Left renal pelvis (tissue), 4 donors: ENCODE data around the gene GLI2. TPM values are rescaled to one million over a fixed set of nuclear protein-coding genes. Genes with fewer than 3 reads are reported as not detected.

Experiments used
- DNase-seq, 4 donors: peaks; one replicate each; pipeline ENCODE4 v3.0.0-alpha.2; 2013; ENCODE audit warnings: low read depth in 4 of 4, low spot score in 3 of 4
- polyA plus RNA-seq, 4 donors: library from polyadenylated mRNA; unstranded; fragments of 120-200 nt; gene quantifications; one replicate each; pipeline ENCODE4 v1.2.1, GENCODE V29; 2013; ENCODE audit not compliant: insufficient read length in 4 of 4

GLI2 gene
- polyA plus RNA-seq, 4 donors = 8.0 to 34.8 (median 10.7) TPM

DNA sequence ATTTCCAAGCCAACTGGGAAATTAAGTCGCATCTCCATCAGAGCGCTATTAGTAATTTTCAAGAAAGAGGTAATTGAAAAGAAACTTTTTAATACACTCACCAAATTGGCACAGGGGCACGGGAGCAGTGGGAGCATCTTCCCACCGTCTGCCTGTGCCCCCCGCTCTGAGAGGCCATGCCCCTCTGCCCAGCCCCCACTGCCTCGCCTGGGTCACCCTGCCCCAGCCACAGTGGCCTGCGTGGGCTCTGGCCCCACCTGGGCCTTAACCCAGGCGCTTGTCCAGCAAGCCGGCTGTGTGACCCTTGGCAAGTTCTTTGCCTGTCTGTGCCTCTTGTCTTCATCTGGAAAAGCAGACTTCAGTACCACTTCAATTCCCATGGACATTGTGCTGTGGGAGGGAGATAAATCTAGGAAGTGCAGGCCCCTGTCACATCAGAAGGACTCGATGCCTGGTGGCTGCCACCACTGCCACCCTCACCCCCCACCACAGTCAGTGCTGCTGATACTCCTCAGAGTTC is 31.9 kb downstream of the GLI2 start:
- DNase-seq = no peak

DNA sequence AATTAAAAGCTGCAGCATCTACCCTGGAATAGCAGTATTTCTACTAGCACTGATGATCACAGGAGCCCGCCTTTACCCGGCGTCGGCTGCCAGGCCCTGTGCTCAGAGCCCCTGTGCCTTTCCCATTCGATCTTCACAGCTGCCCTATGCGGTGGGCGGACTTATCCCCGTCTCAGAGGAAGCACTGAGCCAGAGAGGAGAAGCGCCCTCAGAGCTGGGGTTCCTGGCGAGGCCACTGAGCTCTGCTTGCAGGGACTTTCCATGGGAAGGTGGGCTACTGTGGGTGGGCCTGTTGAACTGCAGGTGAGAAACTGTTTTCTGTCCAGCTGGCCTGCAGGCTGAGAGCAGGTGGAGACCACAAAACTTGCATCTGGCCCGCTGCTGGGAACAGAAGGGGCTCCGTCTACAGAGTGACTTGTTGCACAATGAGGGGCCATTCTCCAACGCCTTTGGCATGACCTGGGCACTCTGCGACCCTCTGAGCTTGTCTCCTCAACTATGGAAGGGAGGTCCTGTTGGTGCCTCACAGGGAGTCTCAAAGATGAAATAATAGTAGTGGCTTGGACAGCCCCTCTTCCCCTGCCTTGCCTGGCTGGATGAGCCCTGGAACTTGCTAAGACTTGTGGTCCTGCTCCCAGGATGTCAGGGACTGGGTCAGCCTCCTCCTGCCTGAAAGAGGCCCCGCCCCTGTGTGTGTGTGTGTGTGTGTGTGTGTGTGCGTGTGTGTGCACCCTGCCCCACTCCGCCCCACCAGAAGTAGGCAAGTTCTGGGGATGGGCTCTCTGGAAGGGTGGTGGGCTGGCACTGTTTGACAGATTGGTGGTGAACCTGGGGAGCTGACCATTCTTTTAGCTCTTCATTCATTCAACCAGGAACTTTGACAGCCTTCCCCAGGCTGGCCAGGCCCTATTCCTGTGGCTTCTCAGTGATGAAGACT is 32.7 kb downstream of the GLI2 start:
- no peak for DNase-seq

DNA sequence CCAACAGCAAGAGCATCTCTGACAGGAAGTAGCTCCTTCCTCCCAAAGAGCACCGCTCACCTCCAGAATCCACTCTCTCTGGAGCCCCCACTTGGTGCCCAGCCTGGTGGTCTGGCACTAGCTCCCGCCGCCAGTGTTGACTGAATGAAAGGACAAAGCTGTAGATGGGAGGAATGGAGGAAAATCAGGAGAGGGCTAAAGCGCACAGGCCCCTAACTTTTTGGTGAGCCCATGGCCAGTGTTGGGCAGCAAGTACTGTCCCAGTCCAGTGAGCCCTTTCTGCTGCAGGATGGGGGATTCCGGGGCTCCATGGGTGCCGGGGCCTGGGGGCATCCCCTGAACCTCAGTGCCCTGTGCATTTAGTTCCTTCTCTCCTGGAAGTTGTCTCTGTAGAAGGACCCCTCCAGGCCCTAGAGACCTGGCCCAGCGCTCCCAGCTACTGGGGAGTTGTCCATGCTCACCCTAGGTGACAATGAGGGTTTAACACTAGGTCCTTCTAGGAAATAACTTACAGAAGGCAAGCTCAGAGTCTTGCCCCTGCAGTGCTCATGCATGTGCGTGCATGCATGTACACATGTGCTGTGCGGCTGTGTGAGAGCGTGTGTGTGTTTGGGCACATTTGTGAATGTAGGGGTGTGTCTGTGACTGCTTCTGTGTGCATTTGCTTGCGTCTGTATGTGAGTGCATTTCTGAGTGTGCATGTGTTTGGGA is 33.6 kb downstream of the GLI2 start:
- no peak for DNase-seq

DNA sequence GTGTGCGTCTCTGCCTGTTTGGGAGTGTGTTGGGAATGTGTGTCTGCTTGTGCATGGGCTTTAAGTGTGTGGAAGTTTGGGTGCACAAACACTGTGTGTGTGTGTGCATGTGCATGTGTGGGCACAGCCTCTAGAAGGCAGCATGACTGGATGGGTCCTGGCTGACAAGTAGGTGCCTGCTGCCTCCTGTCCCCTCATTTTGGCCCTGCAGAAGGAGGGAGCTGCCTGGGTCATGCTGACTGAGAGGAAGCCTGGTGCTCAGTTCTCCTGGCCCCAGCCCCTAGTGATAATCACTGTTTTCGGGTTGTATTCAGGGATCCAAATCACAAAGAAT is 34.1 kb downstream of the GLI2 start:
- no peak for DNase-seq

DNA sequence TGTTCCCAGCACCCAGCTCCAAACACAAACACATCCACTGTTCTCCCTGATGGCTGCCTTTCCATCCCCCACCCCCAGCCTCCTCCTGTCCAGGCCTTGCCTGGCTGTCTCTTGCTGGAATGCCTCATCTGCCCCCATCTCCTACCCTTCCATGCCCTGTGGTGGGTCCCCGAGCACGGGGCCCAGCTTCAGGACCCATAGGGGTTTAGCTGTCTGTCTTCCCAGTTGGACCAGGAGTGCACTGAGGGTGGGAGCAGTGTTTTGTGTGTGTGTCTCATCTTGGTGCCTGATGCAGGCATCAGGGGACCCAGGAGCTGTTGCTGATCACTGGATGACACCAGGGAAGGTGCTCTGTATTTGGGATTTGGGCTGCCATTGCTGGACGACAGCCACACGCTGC is 34.5 kb downstream of the GLI2 start:
- DNase-seq = no peak

DNA sequence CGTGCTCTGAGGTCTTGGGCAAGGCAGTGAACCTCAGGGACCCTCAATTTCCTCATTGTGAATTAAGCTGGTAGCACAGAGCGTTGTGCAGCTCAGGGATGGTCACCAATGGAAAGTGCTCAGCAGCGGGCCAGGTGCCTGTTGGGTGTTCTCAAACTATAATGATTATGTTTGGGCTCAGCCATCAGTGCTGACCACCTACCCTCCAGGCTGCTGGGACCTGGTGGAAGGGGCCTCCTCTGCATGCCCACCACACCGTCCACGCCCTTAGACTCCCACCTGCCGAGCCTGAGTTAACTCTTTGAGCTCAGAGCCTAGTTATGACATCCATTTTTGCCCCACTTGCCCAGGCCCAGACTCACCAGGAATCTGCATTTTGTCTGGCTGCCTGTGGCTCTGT is 35.0 kb downstream of the GLI2 start:
- no peak for DNase-seq

DNA sequence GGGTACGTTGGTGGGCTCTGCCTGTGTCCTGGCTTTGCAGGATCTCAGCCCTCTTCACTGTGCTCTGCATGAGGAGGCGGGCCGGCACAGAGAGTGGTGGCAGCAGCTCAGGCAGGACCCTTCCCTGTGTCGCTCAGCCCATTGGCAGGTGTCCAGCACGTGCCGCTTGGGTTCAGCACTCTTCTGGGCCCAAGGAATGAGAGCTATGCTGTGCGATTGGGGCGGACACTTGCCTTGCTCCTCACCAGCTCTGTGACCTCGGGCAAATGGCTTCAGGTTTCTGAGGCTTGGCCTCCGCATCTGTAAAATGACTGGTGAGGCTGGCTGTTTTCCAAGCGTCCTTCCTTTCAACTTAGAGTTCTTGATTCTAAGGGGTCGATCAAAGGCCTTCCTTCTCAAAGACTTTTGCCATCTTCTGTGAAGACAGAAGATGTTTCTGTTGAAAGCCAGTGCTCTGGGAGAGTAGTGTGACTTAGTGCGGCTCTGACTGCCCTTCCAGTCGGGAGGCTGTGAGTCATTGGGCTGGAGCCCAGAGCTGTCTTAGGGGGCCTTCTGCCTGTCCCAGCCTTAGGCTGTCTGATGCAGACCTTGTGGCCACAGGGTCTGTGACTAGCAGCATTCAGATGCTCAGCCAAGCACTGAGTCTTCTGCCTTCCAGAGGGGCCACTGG is 35.6 kb downstream of the GLI2 start:
- DNase-seq = no peak

DNA sequence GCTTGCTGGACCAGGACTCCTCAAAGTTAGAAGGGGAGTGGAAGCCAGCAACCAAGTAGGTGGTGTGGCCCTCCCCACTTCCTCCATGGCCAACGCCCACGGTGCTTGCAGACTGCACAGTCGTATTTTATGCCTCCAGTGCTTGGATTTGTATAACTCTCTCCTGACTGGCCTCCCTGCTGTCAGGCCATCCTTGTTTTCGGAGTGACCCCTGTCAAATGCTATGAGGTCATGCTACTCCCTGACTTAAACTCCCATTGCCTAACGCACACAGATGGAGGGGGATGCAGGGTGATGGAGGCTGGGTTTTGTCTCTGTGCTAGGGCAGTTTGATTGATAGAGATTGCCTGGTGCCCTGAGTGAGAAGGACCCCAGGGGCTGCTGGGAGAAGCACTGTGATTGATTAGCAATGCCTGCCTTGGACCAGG is 36.1 kb downstream of the GLI2 start:
- DNase-seq = no peak

DNA sequence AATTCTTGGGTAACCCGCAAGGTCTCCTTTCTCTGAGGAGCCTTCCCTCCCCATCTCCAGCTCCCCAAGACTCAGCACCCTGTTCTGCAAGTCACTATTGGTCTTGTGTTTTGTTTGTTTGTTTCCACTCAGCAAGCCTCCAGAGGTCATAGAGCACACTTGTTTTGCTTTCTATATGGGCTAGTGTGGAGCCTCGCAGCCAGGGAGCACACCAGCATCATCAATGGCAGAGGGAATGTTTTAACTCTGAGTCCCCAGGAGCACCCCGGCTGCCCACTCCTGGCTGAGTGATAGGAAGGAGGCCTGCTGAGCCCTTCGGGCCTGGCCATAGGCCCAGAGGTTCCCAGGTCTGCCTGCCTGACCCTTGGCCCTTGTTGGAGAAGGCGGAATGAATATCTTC is 36.6 kb downstream of the GLI2 start:
- DNase-seq = no peak

DNA sequence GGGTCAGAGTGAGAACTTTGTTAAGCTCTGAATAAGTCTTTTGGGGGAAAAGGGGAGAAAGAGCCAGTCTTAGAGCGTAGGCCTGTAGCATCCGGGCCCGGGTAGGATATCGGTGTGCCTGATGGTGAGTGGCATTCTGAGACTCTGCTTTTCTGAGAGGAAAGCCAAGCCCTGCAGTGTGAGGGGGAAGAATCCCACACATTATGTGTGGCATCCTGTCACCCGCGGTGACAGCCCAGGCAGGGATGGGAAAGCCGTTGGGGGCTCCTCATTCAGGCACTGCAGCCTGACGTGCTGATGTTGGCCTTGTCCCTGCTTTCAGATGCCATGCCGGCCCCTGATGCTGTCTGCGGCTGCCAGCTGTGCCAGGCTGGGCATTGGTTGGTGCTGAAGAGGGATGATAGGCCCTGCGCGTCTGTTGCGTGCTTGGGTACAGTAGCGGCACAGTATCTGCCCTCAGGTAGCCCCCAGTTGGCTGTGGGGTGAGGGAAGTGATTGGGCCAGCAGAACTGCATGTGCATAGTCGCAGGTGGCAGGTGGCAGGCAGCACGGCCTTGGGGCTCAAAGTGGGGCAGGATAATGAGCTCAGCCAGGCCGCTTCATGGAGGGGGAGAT is 37.6 kb downstream of the GLI2 start:
- no peak for DNase-seq

DNA sequence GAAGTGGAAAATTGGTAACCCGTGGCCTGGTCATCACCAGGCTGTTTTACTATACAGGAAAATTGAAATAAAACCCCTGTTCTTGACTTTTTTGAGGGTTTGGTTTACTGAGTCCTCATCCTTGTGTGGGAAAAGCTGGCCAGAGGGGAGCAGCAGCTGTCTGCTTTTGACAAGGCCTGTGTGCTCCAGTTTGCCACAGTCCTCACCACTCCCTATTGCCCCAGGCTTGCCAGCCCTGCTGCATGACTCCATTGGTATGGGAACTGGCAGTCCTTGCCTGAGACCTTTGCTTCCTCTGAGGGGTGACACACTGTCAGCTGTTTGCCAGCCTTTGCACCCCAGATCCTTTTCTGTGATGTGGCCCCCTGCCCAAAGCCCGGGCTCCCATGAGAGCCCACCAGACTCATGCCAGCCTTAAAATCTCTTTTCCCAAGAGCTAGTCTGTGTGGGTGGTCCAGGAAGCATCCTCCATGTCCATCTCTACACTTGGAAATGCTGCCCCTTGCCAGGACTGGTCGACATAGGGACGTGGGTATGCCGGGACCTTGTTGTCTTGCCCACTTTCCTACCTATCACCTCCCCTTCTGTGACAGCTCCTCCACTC is 39.0 kb downstream of the GLI2 start:
- DNase-seq = no peak

DNA sequence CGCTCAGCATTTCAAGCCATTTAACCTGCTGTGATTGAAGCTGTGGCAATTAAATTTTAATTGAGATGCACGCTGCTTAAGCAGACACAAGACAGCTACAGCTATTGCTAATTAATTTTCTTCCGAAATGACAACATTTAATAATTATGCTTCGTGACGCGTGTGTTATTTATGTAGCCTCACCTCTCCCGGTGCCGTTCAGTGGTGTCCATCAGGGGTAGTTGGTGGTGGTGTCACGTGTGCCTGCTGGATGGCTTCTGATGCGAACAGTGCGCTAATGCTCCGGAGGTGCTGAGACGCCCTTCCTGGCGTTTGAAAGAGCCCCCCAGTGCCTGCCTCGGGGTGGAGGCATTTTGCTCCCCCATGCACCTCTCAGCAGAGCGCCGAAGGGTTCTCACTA is 39.5 kb downstream of the GLI2 start:
- no peak for DNase-seq

DNA sequence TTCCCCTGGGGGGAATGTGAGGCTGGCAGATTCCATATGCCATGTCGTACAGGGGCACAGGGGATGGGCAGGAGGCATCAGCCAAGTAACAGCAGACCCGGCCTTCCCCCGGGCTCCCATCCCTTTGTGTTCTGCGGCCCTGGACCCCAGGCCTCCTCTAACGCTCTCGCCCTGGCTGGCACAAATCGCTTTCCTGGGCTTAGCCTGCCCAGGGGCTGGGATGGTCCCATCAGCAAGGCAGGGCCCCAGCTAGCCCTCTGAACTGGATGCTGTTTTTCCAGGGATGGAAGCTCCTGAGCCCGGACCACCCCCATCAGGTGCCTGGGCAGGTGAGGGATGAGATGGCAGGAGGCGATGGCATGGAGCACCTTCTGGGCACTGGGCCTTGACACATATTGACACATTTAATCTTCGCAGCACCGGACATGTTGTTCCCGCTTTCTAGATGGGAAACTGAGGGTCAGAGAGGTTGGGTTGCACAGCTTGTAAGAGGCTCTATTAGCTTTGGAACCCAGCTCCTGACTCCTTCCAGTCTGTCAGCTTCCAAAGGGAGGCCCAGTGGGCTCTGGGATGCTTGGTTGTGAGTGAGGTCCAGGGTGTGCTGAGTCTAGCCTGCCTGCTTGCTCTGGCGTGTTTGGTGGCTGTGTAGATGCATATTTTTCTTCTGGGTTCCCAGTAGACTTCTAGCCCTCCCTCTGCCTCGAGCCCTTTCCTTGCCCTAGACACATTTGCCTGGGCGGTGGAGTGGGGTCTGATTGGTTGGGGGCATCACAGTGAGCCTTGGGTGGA is 40.3 kb downstream of the GLI2 start:
- DNase-seq = no peak

DNA sequence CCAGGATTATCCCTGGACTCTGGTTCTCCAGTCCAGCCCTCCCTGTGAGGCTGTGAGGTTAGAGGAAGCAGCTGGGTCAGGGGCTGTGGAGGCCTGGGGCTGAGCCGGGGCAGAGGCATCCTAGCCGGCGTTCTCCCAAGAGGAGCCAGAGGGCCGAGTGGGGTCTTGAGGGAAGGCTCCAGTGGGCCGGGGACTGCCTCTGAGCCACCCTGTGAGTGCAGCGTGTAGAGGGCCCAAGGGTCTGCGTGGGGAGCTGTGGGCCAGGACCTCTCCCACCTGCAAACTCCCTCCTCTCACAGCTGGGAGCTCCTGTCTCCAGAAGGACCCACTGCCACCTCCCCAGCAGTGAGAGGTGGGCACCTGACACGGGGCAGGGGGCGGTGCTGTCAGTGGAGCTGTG is 41.0 kb downstream of the GLI2 start:
- no peak for DNase-seq

DNA sequence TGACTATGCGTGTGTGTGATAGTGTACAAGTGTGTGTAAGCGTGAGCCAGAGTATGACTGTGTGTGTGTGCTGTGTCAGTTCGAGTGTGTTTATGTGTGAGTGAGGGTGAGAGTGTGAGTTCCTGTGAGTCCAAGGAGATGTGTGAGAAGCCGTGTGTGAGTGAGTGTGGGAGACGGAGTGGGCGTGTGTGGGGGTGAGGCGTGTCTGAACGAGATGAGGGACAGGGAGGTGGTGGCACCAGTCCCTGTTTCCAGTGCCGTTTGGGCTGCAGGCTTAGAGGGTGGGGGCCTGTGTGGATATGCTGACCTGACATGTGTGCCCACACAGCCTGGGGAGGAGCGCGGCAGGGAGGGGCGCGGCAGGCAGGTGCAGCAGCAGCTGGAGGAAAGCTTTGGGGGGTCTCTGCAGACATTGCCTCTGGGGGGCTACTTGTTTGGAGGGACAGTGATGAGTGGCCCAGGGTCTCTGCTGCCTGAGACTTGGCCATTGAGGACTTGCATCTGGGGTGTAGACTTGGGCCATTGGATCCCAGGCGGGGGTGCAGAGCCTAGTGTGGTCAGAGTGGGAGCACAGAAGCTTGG is 41.6 kb downstream of the GLI2 start:
- DNase-seq = no peak

DNA sequence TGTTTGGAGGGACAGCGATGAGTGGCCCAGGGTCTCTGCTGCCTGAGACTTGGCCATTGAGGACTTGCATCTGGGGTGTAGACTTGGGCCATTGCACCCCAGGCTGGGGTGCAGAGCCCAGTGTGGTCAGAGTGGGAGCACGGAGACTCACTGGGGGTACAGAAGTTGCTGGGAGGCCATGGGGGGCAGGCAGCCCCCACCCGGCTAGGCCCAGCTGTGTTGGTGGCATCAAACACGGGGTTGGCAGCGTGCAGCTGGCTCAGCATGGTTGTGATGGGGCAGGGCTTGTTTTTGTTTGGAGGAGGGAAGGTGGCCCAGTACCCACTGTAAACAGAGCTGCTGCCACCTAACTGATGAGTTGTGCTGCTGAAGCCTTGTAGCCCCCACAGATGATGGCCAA is 42.1 kb downstream of the GLI2 start:
- no peak for DNase-seq

DNA sequence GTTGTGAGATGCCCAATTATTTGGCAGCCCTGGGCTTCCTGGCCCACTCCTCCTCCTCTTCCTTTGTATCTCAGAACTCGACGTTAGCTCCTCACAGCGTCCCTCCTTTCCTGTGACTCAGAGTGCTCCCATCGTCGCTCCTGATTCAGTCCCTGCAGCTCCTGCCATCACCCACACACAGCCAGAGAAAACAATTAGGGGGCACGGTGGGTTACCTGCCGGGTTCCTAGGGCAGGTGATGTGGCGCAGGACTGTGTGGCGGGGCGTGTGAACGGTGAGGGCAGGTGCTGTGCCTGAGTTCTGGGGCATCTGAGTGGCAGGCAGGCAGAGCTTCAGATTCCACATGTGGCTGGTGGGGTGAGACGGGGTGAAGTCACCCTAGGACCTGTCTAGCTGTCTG is 42.6 kb downstream of the GLI2 start:
- no peak for DNase-seq

DNA sequence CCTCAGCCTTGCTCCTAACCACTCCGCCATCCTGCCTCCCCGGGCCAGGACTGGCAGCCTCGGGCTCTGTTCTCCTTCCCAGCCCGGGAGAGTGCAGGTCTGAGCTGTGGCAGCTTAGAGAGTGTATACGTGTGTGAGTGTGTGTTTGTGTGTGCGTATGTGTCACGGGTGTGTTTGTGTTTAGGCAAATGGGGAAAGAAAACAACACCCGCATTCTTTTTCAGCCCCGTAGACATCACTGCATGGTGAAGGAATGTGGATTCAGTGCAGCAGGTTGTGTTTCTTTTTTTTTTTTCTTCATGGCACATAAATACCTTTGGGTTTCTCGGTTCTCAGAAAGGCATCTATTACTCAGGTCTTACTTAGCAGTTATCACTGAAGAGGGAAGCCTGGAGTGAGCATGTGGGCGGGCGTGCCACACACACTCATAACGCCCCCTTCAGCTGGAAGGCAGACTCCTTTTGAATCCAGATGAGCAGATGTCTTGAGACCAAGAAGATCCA is 44.2 kb downstream of the GLI2 start:
- DNase-seq = no peak

DNA sequence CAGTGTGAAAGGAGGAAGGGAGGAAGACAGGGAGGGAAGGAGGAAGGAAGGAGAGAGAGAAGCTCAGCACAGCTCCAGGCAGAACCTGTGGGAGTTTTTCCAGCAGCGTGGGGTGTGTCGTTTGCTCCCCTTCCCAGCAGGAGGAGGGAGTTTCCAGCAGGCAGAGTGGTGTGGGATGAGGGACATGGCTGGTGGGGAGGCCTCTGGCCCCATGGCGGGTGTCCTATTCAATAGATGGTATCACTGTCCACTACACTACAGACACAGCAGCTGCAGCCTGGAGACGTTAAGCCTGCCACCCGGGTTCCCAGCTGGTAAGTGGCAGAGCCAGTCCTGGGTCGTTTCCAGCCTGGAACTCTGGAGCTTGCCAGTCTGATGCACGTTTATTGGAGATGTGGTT is 44.7 kb downstream of the GLI2 start:
- no peak for DNase-seq
